Measurements from ENCODE around the gene RAB36.

DNA sequence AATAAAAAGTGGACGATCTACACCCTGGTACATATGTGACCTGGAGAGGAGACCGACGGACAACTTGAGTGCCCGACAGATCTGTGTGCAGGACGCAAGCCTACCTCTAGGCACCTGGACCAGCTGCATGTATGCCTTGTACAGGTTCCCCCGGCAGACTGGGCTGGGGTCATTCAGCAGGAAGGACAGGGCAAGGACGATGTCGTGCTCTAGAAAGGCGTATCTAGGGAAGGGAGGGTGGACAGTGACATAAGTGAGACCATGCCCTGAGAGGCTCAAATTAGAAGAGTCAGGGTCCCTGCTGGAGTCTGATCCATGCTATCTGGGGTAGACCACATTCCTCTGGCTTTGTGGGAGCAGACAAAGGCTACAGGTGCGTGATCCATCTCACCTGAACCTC is 11.4 kb upstream of the RAB36 start:
- TF ChIP-seq EP300 (IDR thresholded peaks at IDR 0.05): no peak
- TF ChIP-seq, protein P1, sequence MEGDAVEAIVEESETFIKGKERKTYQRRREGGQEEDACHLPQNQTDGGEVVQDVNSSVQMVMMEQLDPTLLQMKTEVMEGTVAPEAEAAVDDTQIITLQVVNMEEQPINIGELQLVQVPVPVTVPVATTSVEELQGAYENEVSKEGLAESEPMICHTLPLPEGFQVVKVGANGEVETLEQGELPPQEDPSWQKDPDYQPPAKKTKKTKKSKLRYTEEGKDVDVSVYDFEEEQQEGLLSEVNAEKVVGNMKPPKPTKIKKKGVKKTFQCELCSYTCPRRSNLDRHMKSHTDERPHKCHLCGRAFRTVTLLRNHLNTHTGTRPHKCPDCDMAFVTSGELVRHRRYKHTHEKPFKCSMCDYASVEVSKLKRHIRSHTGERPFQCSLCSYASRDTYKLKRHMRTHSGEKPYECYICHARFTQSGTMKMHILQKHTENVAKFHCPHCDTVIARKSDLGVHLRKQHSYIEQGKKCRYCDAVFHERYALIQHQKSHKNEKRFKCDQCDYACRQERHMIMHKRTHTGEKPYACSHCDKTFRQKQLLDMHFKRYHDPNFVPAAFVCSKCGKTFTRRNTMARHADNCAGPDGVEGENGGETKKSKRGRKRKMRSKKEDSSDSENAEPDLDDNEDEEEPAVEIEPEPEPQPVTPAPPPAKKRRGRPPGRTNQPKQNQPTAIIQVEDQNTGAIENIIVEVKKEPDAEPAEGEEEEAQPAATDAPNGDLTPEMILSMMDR (IDR thresholded peaks at IDR 0.05): no peak
- no peak for TF ChIP-seq TP53 (CRISPR knock-in tag; IDR thresholded peaks at IDR 0.05)
- no peak for TF ChIP-seq CHD4 (IDR thresholded peaks at IDR 0.05; ENCODE audit: borderline replicate concordance)
- TF ChIP-seq, protein P2, sequence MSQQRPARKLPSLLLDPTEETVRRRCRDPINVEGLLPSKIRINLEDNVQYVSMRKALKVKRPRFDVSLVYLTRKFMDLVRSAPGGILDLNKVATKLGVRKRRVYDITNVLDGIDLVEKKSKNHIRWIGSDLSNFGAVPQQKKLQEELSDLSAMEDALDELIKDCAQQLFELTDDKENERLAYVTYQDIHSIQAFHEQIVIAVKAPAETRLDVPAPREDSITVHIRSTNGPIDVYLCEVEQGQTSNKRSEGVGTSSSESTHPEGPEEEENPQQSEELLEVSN (IDR thresholded peaks at IDR 0.05; ENCODE audit: borderline replicate concordance, low read depth): no peak
- TF ChIP-seq CEBPB (IDR thresholded peaks at IDR 0.05): no peak
- TF ChIP-seq HOXA7 (CRISPR knock-in tag; IDR thresholded peaks at IDR 0.05): no peak
